Caki2 (cell line): Measurements from ENCODE around the gene DAPK1. TPM values are rescaled to one million over a fixed set of nuclear protein-coding genes. Genes with fewer than 3 reads are reported as not detected.
A peak's percentile ranks its signal among the peaks of the same experiment; 100 is the strongest.

ENCODE experiments used
- DNase-seq: peaks from one replicate; pipeline ENCODE4 v3.0.0-alpha.2; 2015; ENCODE audit warnings: low read depth
- in situ Hi-C: cut with HindIII; loops from 2 replicates; pipeline ENCODE4 v1.10.0; 2016; ENCODE audit warnings: low sequenced_read_pairs, low pct_unique_long_range_greater_than_20kb, mixed read lengths
- total RNA-seq: library from RNA; depleted of rRNA; stranded (reverse); fragments of >200 nt; shearing (Covaris generic); gene quantifications from 2 replicates; pipeline ENCODE4 v1.2.3, GENCODE V29; 2014; ENCODE audit warnings: low replicate concordance

DAPK1 gene
- total RNA-seq, 1 experiment from 2014 or later, result 20.9 TPM

- in situ Hi-C loops, result no loop called here
- no peak for DNase-seq
Measured at GRCh38 chr9:87643107-87643650, 145.5 kb downstream of the DAPK1 start.

- DNase-seq, result no peak
- in situ Hi-C loops, result no loop called here
Measured at GRCh38 chr9:87643778-87644570, 146.3 kb downstream of the DAPK1 start.

- in situ Hi-C loops, result no loop called here
- DNase-seq, result no peak
Measured at GRCh38 chr9:87644659-87645058, 147.0 kb downstream of the DAPK1 start.

- DNase-seq, result no peak
- in situ Hi-C loops, result no loop called here
Measured at GRCh38 chr9:87646546-87646945, 148.9 kb downstream of the DAPK1 start.

GRCh38 chr9:87647114-87647513, 149.4 kb downstream of the DAPK1 start:
- in situ Hi-C loops, result no loop called here
- DNase-seq, result no peak

- no peak for DNase-seq
Measured at GRCh38 chr9:87648606-87649005, 150.9 kb downstream of the DAPK1 start.

GRCh38 chr9:87650611-87651295, 153.1 kb downstream of the DAPK1 start:
- DNase-seq, result no peak
- in situ Hi-C loops, result no loop called here

More at GRCh38 chr9:87648606-87649005, 150.9 kb downstream of the DAPK1 start:
- in situ Hi-C loops, result no loop called here

GRCh38 chr9:87651431-87651830, 153.8 kb downstream of the DAPK1 start:
- DNase-seq, result no peak
- in situ Hi-C loops, result no loop called here

GRCh38 chr9:87653941-87654340, 156.3 kb downstream of the DAPK1 start:
- no peak for DNase-seq
- in situ Hi-C loops, result no loop called here

- no peak for DNase-seq
- in situ Hi-C loops, result no loop called here
Measured at GRCh38 chr9:87655731-87656130, 158.1 kb downstream of the DAPK1 start.

GRCh38 chr9:87656485-87656884, 158.8 kb downstream of the DAPK1 start:
- in situ Hi-C loops, result no loop called here
- DNase-seq, result no peak

- DNase-seq, result no peak
- in situ Hi-C loops, result no loop called here
Measured at GRCh38 chr9:87657190-87657589, 159.5 kb downstream of the DAPK1 start.

- in situ Hi-C loops, result no loop called here
Measured at GRCh38 chr9:87657893-87658292, 160.2 kb downstream of the DAPK1 start.

GRCh38 chr9:87658511-87658910, 160.8 kb downstream of the DAPK1 start:
- in situ Hi-C loops, result no loop called here
- no peak for DNase-seq

More at GRCh38 chr9:87657893-87658292, 160.2 kb downstream of the DAPK1 start:
- no peak for DNase-seq

- in situ Hi-C loops, result no loop called here
- DNase-seq, result no peak
Measured at GRCh38 chr9:87659534-87660419, 162.1 kb downstream of the DAPK1 start.

GRCh38 chr9:87661241-87661640, 163.6 kb downstream of the DAPK1 start:
- in situ Hi-C loops, result no loop called here
- no peak for DNase-seq

GRCh38 chr9:87662808-87663528, 165.3 kb downstream of the DAPK1 start:
- peak; percentile 78 for DNase-seq
- in situ Hi-C loops, result no loop called here

GRCh38 chr9:87663556-87663955, 165.9 kb downstream of the DAPK1 start:
- in situ Hi-C loops, result no loop called here
- DNase-seq, result no peak
